Bronchial epithelial cell (primary cell): Measurements from ENCODE around the gene ARID4B. TPM values are rescaled to one million over a fixed set of nuclear protein-coding genes. Genes with fewer than 3 reads are reported as not detected.

ENCODE experiments used
- DNase-seq: peaks from one replicate; pipeline ENCODE4 v3.0.0-alpha.2; 2010; ENCODE audit warnings: low read depth
- FAIRE-seq: peaks from 2 replicates; lab custom pipeline; 2011; peaks lifted over from hg19 to GRCh38; lab: Jason Lieb, UNC
- H3K27me3 ChIP-seq: 2 replicates; pipeline ENCODE4 v1.5.1; 2011; ENCODE audit warnings: low read length; ENCODE audit not compliant: control insufficient read depth, insufficient read depth
- H3K36me3 ChIP-seq: 2 replicates; pipeline ENCODE4 v1.5.1; 2011; ENCODE audit warnings: low read length; ENCODE audit not compliant: control insufficient read depth, insufficient read depth
- H3K4me3 ChIP-seq: 2 replicates; pipeline ENCODE4 v1.5.1; 2011; ENCODE audit warnings: mild to moderate bottlenecking, low read depth, low read length, control low read depth
- CTCF ChIP-seq: IDR thresholded peaks from 2 replicates; pipeline ENCODE4 v1.5.1; 2011; ENCODE audit warnings: mild to moderate bottlenecking, moderate library complexity, low read length, control low read depth, inconsistent platforms; ENCODE audit not compliant: insufficient read depth, severe bottlenecking
- total RNA-seq: library from RNA; depleted of rRNA; stranded (reverse); fragments of >200 nt; gene quantifications from 2 replicates; pipeline ENCODE4 v1.2.1, GENCODE V29; 2014

The ARID4B gene
- total RNA-seq, 1 donor from 2014 or later: 11.8 TPM

- DNase-seq (no peak), FAIRE-seq (no peak)
- Histone ChIP-seq H3K36me3 (peaks cover 2% of the 10 kb centered on the region), H3K4me3 (no peak overlapping the region), H3K27me3 (no peaks in the 10 kb centered on the region)
- no peak for TF ChIP-seq CTCF
Measured at GRCh38 chr1:235343726-235344125, 15.7 kb upstream of the ARID4B start.

DNA sequence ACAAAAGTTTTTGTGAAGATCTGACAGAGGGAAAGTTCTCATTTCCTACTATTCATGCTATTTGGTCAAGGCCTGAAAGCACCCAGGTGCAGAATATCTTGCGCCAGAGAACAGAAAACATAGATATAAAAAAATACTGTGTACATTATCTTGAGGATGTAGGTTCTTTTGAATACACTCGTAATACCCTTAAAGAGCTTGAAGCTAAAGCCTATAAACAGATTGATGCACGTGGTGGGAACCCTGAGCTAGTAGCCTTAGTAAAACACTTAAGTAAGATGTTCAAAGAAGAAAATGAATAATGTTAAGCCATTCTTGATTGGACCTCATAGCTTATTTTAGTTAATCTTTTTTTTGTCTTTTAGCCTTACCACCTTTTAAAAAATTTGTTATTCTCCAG, 14.5 kb upstream of the ARID4B start:
- Histone ChIP-seq H3K4me3 (no peak overlapping the region), H3K36me3 (peaks cover 2% of the 10 kb centered on the region), H3K27me3 (no peaks in the 10 kb centered on the region)
- FAIRE-seq: no peak
- no peak for DNase-seq
- no peak for TF ChIP-seq CTCF

GRCh38 chr1:235342039-235342438, 14.1 kb upstream of the ARID4B start:
- FAIRE-seq (no peak), DNase-seq (no peak)
- H3K4me3 ChIP-seq: no peak overlapping the region
- peaks cover 3% of the 10 kb centered on the region for H3K36me3 ChIP-seq
- no peak for TF ChIP-seq CTCF
- H3K27me3 ChIP-seq: no peaks in the 10 kb centered on the region

DNA sequence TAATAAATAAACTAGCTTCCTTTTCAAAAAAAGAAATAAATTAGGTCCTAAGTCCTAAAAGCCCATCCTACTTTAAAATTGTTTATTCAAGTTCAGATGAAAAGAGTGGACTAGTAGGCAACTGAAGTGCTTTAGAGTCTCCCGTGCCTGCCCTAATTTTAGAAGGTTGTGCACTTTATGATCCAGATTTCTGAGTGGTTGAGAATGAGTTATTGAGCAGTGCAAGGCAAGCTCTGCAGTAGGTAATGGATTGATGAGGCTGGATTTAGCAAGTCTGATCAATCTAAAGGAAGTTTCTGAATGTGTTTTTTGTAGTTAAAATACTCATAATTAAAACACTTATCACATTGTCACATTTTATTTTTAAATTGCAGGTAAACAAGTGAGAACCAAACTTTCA, 13.4 kb upstream of the ARID4B start:
- Histone ChIP-seq H3K4me3 (no peak overlapping the region), H3K27me3 (no peaks in the 10 kb centered on the region), H3K36me3 (peaks cover 5% of the 10 kb centered on the region)
- FAIRE-seq (no peak), DNase-seq (no peak)
- no peak for TF ChIP-seq CTCF

- H3K4me3 ChIP-seq: no peak overlapping the region
- FAIRE-seq (no peak), DNase-seq (no peak)
- H3K36me3 ChIP-seq: peaks cover 5% of the 10 kb centered on the region
- TF ChIP-seq CTCF: no peak
- H3K27me3 ChIP-seq: no peaks in the 10 kb centered on the region
Measured at GRCh38 chr1:235339746-235340145, 11.8 kb upstream of the ARID4B start.

GRCh38 chr1:235336903-235337302, 8.9 kb upstream of the ARID4B start:
- no peak for TF ChIP-seq CTCF
- H3K27me3 ChIP-seq: no peaks in the 10 kb centered on the region
- FAIRE-seq: no peak
- no peak overlapping the region for H3K4me3 ChIP-seq
- DNase-seq: no peak
- H3K36me3 ChIP-seq: peaks cover 3% of the 10 kb centered on the region
